HCT116 (cell line): ENCODE data around the gene EIF2D.

Source experiments
- CTCF ChIP-seq, 3 experiments: fragments of 200-600 bp in 1 of 3; sonication (generic) in 1 of 3; IDR thresholded peaks in 2 of 3; conservative IDR thresholded peaks in 1 of 3; 2 replicates each; pipeline ENCODE4 v1.5.1; 2012 to 2017; ENCODE audit warnings: low read depth in 2 of 3, low read length in 2 of 3, antibody characterized with exemption in 1 of 3, borderline replicate concordance in 1 of 3, control low read depth in 1 of 3, mild to moderate bottlenecking in 1 of 3, mixed read lengths in 1 of 3, mixed run types in 1 of 3, moderate library complexity in 1 of 3; ENCODE audit not compliant: insufficient read depth in 1 of 3
- JUND ChIP-seq: IDR thresholded peaks from 2 replicates; pipeline ENCODE4 v1.6.1; 2012
- POLR2A ChIP-seq: IDR thresholded peaks from 2 replicates; pipeline ENCODE4 v1.7.0; 2011; ENCODE audit warnings: borderline replicate concordance; ENCODE audit not compliant: insufficient read depth, insufficient read length; ENCODE audit errors: extremely low read depth
- POLR2AphosphoS5 ChIP-seq: IDR thresholded peaks from 2 replicates; pipeline ENCODE4 v1.6.1; 2011; ENCODE audit warnings: mild to moderate bottlenecking, low read depth, low read length, moderate library complexity
- SP1 ChIP-seq: IDR thresholded peaks from 2 replicates; pipeline ENCODE4 v1.6.1; 2012; ENCODE audit warnings: low read depth
- SRF ChIP-seq: IDR thresholded peaks from 2 replicates; pipeline ENCODE4 v1.6.1; 2012; ENCODE audit warnings: low read depth
- TF ChIP-seq, protein P1 (sequence below): IDR thresholded peaks from 2 replicates; pipeline ENCODE4 v1.6.1; 2012; ENCODE audit warnings: low read depth

GRCh38 chr1:206544562-206545257 lies 67.6 kb downstream of the EIF2D start:
- no peak for TF ChIP-seq JUND
- peak; percentile 72 to 89 (median 86) for TF ChIP-seq CTCF (IDR thresholded peaks at IDR 0.05 in 2 of 3, conservative IDR thresholded peaks at IDR 0.05 in 1 of 3; ENCODE audit: borderline replicate concordance in 1 of 3, insufficient read depth in 1 of 3, low read depth in 2 of 3, low read length in 2 of 3)
- TF ChIP-seq POLR2AphosphoS5 = no peak
- TF ChIP-seq, protein P1, sequence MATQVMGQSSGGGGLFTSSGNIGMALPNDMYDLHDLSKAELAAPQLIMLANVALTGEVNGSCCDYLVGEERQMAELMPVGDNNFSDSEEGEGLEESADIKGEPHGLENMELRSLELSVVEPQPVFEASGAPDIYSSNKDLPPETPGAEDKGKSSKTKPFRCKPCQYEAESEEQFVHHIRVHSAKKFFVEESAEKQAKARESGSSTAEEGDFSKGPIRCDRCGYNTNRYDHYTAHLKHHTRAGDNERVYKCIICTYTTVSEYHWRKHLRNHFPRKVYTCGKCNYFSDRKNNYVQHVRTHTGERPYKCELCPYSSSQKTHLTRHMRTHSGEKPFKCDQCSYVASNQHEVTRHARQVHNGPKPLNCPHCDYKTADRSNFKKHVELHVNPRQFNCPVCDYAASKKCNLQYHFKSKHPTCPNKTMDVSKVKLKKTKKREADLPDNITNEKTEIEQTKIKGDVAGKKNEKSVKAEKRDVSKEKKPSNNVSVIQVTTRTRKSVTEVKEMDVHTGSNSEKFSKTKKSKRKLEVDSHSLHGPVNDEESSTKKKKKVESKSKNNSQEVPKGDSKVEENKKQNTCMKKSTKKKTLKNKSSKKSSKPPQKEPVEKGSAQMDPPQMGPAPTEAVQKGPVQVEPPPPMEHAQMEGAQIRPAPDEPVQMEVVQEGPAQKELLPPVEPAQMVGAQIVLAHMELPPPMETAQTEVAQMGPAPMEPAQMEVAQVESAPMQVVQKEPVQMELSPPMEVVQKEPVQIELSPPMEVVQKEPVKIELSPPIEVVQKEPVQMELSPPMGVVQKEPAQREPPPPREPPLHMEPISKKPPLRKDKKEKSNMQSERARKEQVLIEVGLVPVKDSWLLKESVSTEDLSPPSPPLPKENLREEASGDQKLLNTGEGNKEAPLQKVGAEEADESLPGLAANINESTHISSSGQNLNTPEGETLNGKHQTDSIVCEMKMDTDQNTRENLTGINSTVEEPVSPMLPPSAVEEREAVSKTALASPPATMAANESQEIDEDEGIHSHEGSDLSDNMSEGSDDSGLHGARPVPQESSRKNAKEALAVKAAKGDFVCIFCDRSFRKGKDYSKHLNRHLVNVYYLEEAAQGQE = no peak
- no peak for TF ChIP-seq POLR2A
- TF ChIP-seq SP1 = no peak
- TF ChIP-seq SRF = no peak
